A204.1 (cell line): ENCODE measurements around the gene ACBD5.
"Not testable (repeated sequence)": the region's sequence is repeated elsewhere in the genome, so short reads cannot be mapped to it uniquely, and the experiment has no call there.

Experiments
- FAIRE-seq: peaks from 2 replicates; lab custom pipeline; 2012; peaks lifted over from hg19 to GRCh38; lab: Jason Lieb, UNC

ACBD5 gene

GRCh38 chr10:27240212-27241009 lies at the start of gene ACBD5:
TSS of gene ACBD5 (minus strand) at chr10:27240797. CDS start at chr10:27240688, 109 bp downstream.
- no peak for FAIRE-seq

GRCh38 chr10:27285093-27285492 lies 44.5 kb upstream of the ACBD5 start:
- FAIRE-seq: peak; percentile 11

GRCh38 chr10:27276581-27276980 lies 36.0 kb upstream of the ACBD5 start:
- FAIRE-seq: no peak

GRCh38 chr10:27266025-27266424 lies 25.4 kb upstream of the ACBD5 start:
- not testable (repeated sequence) for FAIRE-seq

- not testable (repeated sequence) for FAIRE-seq
Measured at GRCh38 chr10:27262788-27263187, 22.2 kb upstream of the ACBD5 start.

GRCh38 chr10:27258838-27259812 lies 18.5 kb upstream of the ACBD5 start:
- FAIRE-seq: no peak

GRCh38 chr10:27258492-27258837 lies 17.9 kb upstream of the ACBD5 start:
- FAIRE-seq: no peak

GRCh38 chr10:27256299-27257189 lies 15.9 kb upstream of the ACBD5 start:
- FAIRE-seq: no peak

- FAIRE-seq: no peak
Measured at GRCh38 chr10:27253576-27253975, 13.0 kb upstream of the ACBD5 start.

- no peak for FAIRE-seq
Measured at GRCh38 chr10:27252267-27253000, 11.8 kb upstream of the ACBD5 start.

- no peak for FAIRE-seq
Measured at GRCh38 chr10:27251554-27251953, 11.0 kb upstream of the ACBD5 start.

GRCh38 chr10:27248215-27248614 lies 7.6 kb upstream of the ACBD5 start:
- FAIRE-seq: no peak

- FAIRE-seq: no peak
Measured at GRCh38 chr10:27247441-27247840, 6.8 kb upstream of the ACBD5 start.

GRCh38 chr10:27247006-27247405 lies 6.4 kb upstream of the ACBD5 start:
- FAIRE-seq: no peak

GRCh38 chr10:27245836-27246235 lies 5.2 kb upstream of the ACBD5 start:
- no peak for FAIRE-seq

- no peak for FAIRE-seq
Measured at GRCh38 chr10:27244976-27245375, 4.4 kb upstream of the ACBD5 start.

GRCh38 chr10:27242951-27243551 lies 2.5 kb upstream of the ACBD5 start:
- FAIRE-seq: no peak

GRCh38 chr10:27242473-27242950 lies 1.9 kb upstream of the ACBD5 start:
- no peak for FAIRE-seq

GRCh38 chr10:27241652-27242472 lies 1.3 kb upstream of the ACBD5 start:
- FAIRE-seq: peak; percentile 68
